K562 (cell line): ENCODE measurements around the gene GTPBP2. TPM values are rescaled to one million over a fixed set of nuclear protein-coding genes. Genes with fewer than 3 reads are reported as not detected.

Experiments used
- ATF1 ChIP-seq, 2 experiments: fragments of 450-650 bp in 1 of 2; IDR thresholded peaks; 2 replicates each; pipeline ENCODE4 v1.6.1; 2016; ENCODE audit warnings: missing compliant biosample characterization in 1 of 2, missing genetic modification characterization in 1 of 2
- E4F1 ChIP-seq: fragments of 250-450 bp; sonication (Bioruptor Pico); IDR thresholded peaks from 2 replicates; pipeline ENCODE4 v1.5.0; 2021; ENCODE audit warnings: mild to moderate bottlenecking, borderline replicate concordance
- MEF2A ChIP-seq: IDR thresholded peaks from 2 replicates; pipeline ENCODE4 v1.6.1; 2011; ENCODE audit warnings: low read depth, mild to moderate bottlenecking, low read length, moderate library complexity; ENCODE audit not compliant: control insufficient read depth
- PURB ChIP-seq: sonication (generic); formaldehyde crosslinking; IDR thresholded peaks from 2 replicates; pipeline ENCODE4 v1.9.0; 2021; ENCODE audit warnings: low read depth, mild to moderate bottlenecking, missing genetic modification reagents
- RBM22 ChIP-seq: fragments of 200-400 bp; formaldehyde crosslinking; IDR thresholded peaks from 2 replicates; pipeline ENCODE4 v1.6.1; 2018; ENCODE audit warnings: low read length, low read depth; ENCODE audit not compliant: poor library complexity, severe bottlenecking
- TAF9B ChIP-seq: fragments of 450-650 bp; IDR thresholded peaks from 2 replicates; pipeline ENCODE4 v1.6.1; 2018; ENCODE audit warnings: mild to moderate bottlenecking; ENCODE audit not compliant: partially characterized antibody
- TEAD4 ChIP-seq, 2 experiments: sonication (generic) in 1 of 2; formaldehyde crosslinking in 1 of 2; IDR thresholded peaks; 2 replicates each; pipeline versions ENCODE4 v1.6.1 to v1.8.0; 2012 to 2022; ENCODE audit warnings: borderline replicate concordance in 1 of 2, inconsistent platforms in 1 of 2, low read length in 1 of 2, mild to moderate bottlenecking in 1 of 2, missing genetic modification reagents in 1 of 2
- TOE1 ChIP-seq, 2 experiments: fragments of 450-650 bp in 1 of 2; sonication (generic) in 1 of 2; formaldehyde crosslinking in 1 of 2; IDR thresholded peaks; 2 replicates each; pipeline versions ENCODE4 v1.7.1 to v1.8.0; 2016 to 2022; ENCODE audit warnings: borderline replicate concordance in 2 of 2, mild to moderate bottlenecking in 2 of 2, antibody characterized with exemption in 1 of 2, inconsistent platforms in 1 of 2, low read depth in 1 of 2, missing genetic modification reagents in 1 of 2, moderate library complexity in 1 of 2
- WHSC1 ChIP-seq: IDR thresholded peaks from one replicate; pipeline ENCODE4 v1.6.1; 2012; ENCODE audit warnings: low read length, control low read depth, inconsistent platforms
- ZNF12 ChIP-seq: sonication (generic); formaldehyde crosslinking; IDR thresholded peaks from 2 replicates; pipeline ENCODE4 v1.4.0; 2020; ENCODE audit warnings: mild to moderate bottlenecking, missing genetic modification reagents
- ZNF174 ChIP-seq: fragments of 250-450 bp; sonication (Bioruptor Pico); IDR thresholded peaks from 2 replicates; pipeline ENCODE4 v1.4.0; 2020; ENCODE audit warnings: mild to moderate bottlenecking
- polyA plus RNA-seq, 8 experiments: library from polyadenylated mRNA; depleted of rRNA in 4 of 8; stranded (reverse) in 5 of 8; unstranded in 3 of 8; fragments of >200 nt; fragmentation: Nextera tagmentation in 2 of 8; fragmentation: Illumina TruSeq in 1 of 8; extraction: Ambion mirVana in 2 of 8; extraction: Trizol in 1 of 8; gene quantifications; 2 replicates each; pipeline versions ENCODE4 v1.2.1 to v1.2.3, GENCODE V29; 2011 to 2014; ENCODE audit warnings: inconsistent platforms in 1 of 8, missing spikeins in 1 of 8
- total RNA-seq, 7 experiments: library from RNA; depleted of rRNA in 6 of 7; stranded (reverse); fragments of >200 nt in 6 of 7; fragmentation: Illumina TruSeq in 2 of 7; extraction: Trizol in 2 of 7; gene quantifications; 2 replicates each; pipeline versions ENCODE4 v1.2.1 to v1.2.3, GENCODE V29; 2011 to 2021; ENCODE audit warnings: low replicate concordance in 1 of 7
- TF ChIP-seq, protein P1 (sequence below): fragments of 250-450 bp; sonication (Bioruptor Pico); IDR thresholded peaks from 2 replicates; pipeline ENCODE4 v1.4.0; 2020; ENCODE audit warnings: mild to moderate bottlenecking, moderate library complexity
- TF ChIP-seq, protein P2 (sequence below): fragments of 450-650 bp; conservative IDR thresholded peaks from 2 replicates; pipeline ENCODE4 v1.6.1; 2016; ENCODE audit warnings: missing genetic modification characterization, low read depth, mild to moderate bottlenecking, missing compliant biosample characterization, moderate library complexity
- TF ChIP-seq, protein P3 (sequence below), 2 experiments: IDR thresholded peaks in 1 of 2; conservative IDR thresholded peaks in 1 of 2; 2 replicates each; pipeline ENCODE4 v1.6.1; 2016; ENCODE audit warnings: low read depth in 2 of 2, mild to moderate bottlenecking in 1 of 2, missing compliant biosample characterization in 1 of 2, missing genetic modification characterization in 1 of 2, moderate library complexity in 1 of 2

Gene GTPBP2
- total and polyA plus RNA-seq, 9 of the 15 experiments (the other 6 are each of a cell fraction or from before 2014, with no cell fraction given) = 48.4 to 196 (median 111) TPM

- TF ChIP-seq, protein P1, sequence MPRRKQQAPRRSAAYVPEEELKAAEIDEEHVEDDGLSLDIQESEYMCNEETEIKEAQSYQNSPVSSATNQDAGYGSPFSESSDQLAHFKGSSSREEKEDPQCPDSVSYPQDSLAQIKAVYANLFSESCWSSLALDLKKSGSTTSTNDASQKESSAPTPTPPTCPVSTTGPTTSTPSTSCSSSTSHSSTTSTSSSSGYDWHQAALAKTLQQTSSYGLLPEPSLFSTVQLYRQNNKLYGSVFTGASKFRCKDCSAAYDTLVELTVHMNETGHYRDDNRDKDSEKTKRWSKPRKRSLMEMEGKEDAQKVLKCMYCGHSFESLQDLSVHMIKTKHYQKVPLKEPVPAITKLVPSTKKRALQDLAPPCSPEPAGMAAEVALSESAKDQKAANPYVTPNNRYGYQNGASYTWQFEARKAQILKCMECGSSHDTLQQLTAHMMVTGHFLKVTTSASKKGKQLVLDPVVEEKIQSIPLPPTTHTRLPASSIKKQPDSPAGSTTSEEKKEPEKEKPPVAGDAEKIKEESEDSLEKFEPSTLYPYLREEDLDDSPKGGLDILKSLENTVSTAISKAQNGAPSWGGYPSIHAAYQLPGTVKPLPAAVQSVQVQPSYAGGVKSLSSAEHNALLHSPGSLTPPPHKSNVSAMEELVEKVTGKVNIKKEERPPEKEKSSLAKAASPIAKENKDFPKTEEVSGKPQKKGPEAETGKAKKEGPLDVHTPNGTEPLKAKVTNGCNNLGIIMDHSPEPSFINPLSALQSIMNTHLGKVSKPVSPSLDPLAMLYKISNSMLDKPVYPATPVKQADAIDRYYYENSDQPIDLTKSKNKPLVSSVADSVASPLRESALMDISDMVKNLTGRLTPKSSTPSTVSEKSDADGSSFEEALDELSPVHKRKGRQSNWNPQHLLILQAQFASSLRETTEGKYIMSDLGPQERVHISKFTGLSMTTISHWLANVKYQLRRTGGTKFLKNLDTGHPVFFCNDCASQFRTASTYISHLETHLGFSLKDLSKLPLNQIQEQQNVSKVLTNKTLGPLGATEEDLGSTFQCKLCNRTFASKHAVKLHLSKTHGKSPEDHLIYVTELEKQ = no peak
- TF ChIP-seq, protein P2, sequence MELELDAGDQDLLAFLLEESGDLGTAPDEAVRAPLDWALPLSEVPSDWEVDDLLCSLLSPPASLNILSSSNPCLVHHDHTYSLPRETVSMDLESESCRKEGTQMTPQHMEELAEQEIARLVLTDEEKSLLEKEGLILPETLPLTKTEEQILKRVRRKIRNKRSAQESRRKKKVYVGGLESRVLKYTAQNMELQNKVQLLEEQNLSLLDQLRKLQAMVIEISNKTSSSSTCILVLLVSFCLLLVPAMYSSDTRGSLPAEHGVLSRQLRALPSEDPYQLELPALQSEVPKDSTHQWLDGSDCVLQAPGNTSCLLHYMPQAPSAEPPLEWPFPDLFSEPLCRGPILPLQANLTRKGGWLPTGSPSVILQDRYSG = peak; percentile 66
- TF ChIP-seq TOE1 (IDR thresholded peaks at IDR 0.05; ENCODE audit: borderline replicate concordance) (peak; percentile 75; the same call in 1 of the 2 replicates), TOE1 (CRISPR knock-in tag; IDR thresholded peaks at IDR 0.05; ENCODE audit: borderline replicate concordance, low read depth) (peak; percentile 88), WHSC1 (no peak), ZNF174 (no peak), TEAD4 (IDR thresholded peaks at IDR 0.05; ENCODE audit: low read length) (peak; percentile 61; the same call in 1 of the 2 replicates), TEAD4 (CRISPR knock-in tag; IDR thresholded peaks at IDR 0.05; ENCODE audit: borderline replicate concordance) (0 out of 2 replicates have a peak, but pooled peaks have one; percentile 29), RBM22 (peak; percentile 96), E4F1 (peak; percentile 50; the same call in 1 of the 2 replicates), TAF9B (no peak), PURB (CRISPR knock-in tag) (no peak), ZNF12 (CRISPR knock-in tag) (no peak; the same call in 1 of the 2 replicates), MEF2A (peak; percentile 89), ATF1 (CRISPR knock-in tag; IDR thresholded peaks at IDR 0.05) (no peak), ATF1 (tag; IDR thresholded peaks at IDR 0.05) (peak; percentile 78)
- TF ChIP-seq, protein P3, sequence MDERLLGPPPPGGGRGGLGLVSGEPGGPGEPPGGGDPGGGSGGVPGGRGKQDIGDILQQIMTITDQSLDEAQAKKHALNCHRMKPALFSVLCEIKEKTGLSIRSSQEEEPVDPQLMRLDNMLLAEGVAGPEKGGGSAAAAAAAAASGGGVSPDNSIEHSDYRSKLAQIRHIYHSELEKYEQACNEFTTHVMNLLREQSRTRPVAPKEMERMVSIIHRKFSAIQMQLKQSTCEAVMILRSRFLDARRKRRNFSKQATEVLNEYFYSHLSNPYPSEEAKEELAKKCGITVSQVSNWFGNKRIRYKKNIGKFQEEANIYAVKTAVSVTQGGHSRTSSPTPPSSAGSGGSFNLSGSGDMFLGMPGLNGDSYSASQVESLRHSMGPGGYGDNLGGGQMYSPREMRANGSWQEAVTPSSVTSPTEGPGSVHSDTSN (CRISPR knock-in tag; IDR thresholded peaks at IDR 0.05; ENCODE audit: low read depth) = no peak
- TF ChIP-seq, protein P3 (tag; conservative IDR thresholded peaks at IDR 0.05; ENCODE audit: low read depth) = no peak
Measured at GRCh38 chr6:43629505-43630300, 639 bp upstream of the GTPBP2 start (continued).
